Right lobe of liver (tissue), 4 donors: ENCODE data around the gene PLXNA4.

ENCODE experiments used
- CTCF ChIP-seq, 4 donors: fragments of 200-600 bp in 3 of 4; fragments of 450-650 bp in 1 of 4; IDR thresholded peaks; one replicate each; pipeline versions ENCODE4 v1.5.1 to v1.8.0; 2016 to 2022; ENCODE audit warnings: antibody characterized with exemption in 4 of 4, mild to moderate bottlenecking in 2 of 4
- POLR2A ChIP-seq: fragments of 450-650 bp; IDR thresholded peaks from one replicate; pipeline ENCODE4 v1.6.1; 2017; ENCODE audit warnings: antibody characterized with exemption, mild to moderate bottlenecking
- donor health status: DM: no; HTN: no; CAD: no.
- donor health status: DM: no; HTN: no; CAD: no.
- donor health status: DM: no; HTN: yes; CAD: no.

- TF ChIP-seq CTCF (IDR thresholded peaks at IDR 0.05) (no peak), POLR2A (no peak)
Measured at GRCh38 chr7:132509643-132510042, 66.6 kb downstream of the PLXNA4 start.
